Fibroblast of skin of abdomen (primary cell): ENCODE results near the gene DNAJC5.
A peak's percentile ranks its signal among the peaks of the same experiment; 100 is the strongest.

Experiments
- DNase-seq: peaks from one replicate; pipeline ENCODE4 v3.0.0-alpha.2; 2013

The DNAJC5 gene

DNA sequence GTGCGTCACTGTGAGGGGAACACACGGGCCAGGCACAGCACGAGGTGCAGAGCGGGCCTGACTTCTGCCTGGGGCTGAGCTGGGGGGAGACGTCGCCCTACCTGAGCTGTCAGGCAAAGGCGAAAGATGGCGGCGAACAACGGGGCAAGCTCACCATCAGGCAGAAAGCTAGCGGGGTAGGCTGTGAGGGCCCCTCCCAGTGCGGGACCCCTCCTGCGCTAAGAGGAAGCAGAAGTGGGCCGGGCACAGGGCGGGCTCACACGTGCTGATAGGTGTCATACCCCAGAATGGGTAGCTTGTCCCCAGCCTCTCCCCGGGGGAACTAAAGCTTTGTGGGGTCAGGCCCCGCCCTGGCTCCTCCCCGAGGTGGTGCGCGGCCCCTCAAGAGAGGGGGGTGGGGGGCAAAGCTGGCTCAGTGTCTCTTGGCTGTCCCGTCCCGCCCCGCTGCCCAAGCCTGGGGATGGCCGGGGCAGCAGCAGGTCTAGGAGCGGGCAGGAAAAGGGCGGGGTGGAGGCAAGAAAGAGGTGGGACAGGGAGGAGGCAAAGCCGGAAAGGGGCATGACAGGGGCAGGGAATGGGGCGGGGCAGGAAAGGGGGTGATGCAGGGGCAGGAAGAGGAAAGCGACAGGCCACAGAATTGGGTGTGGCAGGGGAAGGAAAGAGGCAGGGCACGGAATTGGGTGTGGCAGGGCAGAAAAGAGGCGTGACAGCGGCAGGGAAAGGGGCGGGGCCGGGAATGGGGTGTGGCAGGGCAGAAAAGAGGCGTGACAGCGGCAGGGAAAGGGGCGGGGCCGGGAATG, 46.6 kb downstream of the DNAJC5 start:
- DNase-seq: no peak

DNA sequence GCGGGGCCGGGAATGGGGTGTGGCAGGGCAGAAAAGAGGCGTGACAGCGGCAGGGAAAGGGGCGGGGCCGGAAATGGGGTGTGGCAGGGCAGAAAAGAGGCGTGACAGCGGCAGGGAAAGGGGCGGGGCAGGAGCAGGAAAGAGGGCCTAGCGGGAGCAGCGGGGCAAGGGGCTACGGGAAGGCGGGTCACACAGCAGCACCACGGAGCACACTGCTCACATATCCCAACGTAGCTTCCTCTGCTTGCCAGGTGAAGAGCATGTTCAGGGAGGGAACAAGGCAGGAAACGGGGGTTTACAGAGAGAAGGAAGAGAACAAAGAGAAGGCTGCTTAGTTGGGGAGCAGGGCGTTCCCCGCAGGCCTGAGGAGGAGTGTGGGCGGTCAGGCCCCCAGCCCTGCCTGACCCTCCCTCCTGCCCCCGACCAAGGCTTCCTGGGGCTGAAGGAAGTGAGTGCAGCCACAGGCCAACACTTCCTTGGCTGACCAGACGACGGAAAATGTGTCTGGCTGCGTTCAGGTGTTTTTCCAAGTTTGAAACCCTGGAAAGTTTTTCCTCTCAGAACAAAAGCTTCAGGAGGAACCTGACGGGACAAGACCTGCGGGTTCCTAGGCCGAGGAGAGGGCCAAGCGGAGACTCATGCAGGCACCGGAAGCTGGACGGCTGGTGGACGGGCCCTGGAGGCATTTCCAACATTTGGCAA, 47.5 kb downstream of the DNAJC5 start:
- no peak for DNase-seq

DNA sequence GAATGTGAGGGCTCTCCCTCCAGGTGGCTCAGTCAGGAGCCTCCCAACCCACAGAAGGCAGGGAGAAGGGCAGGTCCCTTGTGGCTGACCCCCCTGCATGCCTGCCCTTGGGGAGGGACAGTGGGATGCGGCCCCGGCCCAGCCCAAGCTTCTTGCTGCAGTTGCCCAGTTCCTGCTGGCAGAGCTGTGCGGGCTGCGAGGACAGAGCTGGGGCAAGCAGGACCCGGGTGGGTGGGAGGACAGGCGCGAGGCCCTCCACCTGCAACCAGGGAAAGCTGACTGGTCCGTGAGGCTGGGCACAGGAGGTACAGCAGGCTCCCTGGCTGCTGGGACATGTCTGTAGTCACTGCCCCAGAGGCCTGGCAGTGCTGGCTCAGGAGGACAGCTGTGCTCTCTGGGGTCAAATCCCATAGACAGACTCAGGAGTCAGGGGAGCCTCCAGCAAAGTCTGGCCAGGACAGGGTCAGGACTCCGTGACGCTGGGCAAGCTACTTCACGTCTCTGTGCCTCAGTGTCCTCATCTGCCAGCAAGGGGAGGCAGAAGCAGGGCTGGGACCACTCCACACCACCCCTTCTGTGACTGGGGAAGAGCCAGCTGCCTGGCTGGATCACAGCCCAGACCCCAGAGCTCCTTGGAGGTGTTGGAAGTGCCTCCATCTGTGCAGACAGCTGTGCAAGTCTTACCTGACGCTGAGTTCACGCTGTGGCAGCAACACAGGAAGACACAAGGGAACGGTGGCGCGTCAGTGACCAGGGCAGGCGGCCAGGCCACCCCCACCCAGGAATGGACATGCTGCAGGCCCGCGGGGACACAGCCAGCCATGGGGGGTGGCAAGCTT, 48.3 kb downstream of the DNAJC5 start:
- no peak for DNase-seq

DNA sequence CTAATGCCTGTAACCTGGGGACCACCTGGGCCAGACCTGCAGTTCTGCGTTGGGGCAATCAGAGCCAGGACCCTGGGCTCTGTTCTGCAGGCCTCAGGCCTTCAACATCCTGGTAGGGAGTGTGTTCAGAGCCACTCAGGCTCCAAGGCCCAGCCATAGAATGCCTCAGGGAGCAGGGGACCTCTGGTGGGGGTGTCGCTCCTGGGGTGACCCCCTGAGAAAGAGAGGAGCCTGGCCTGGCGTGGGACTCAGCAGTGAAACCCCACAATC, 48.8 kb downstream of the DNAJC5 start:
- no peak for DNase-seq

DNA sequence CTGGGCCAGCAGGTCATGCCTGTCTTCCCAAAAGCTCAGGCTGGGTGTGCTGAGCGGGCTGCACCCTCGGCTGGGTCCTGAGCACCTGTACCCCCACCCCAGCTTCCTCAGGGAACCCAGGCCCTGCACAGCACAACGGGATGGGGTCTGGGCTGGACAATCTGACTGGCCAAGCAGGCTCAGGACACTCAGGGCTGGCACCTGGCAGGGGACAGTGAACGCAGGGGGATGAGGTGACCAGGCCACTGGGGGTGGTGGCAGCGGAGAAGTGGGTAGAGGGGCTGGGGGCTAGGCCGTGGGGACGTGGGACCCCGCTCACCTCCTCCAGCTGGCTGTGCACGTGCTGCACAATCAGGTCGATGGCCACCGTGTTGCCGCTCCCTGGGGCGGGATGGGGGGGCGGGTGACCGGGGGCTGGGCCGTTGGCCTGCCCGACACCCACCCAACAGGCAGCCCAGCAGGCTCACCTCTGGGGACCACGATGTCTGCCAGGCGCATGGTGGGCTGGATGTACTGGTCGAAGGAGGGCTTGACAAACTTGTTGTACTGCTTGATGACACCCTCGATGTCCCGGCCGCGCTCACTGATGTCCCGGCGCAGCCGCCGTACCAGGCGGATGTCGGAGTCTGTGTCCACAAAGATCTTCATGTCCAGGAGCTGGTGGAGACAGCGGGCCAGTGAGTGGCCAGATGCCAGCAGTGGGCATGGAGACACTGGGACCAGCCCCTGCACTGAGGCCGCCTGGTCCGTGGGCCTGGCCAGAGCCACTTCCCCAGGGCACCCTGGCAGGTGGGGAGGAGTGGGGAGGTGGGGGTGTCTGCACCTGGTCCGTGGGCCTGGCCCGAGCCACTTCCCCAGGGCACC, 49.4 kb downstream of the DNAJC5 start:
- no peak for DNase-seq

DNA sequence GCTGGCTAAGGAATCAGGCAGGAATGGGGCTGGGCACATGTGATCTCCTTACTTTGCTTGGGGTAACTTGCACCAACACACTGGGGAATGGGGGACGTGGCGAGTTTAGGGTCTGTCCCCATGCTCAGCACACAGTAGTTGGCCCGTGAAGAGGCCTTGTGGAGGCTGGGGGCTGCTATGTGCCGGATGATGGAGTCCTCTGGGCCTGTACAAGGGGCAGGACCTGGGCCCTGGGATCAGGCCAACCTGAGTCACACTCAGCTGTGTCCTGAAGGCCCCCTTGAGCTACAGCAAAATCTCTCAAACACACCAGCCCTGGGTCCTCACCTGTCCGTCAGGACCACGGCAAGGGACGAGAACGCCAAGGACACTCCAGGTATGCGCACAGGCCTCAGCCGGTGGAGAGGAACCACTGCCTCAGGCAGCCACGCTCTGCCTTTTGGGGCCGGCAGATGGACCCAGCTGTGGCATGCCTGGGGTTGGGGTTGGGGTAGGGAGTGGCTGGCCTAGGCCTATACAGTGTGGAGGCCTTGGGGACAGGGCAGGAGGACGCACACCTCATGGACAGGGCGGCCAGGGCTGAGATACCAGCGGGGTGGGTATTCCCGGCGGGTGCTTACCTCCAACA, 50.2 kb downstream of the DNAJC5 start:
- no peak for DNase-seq

DNA sequence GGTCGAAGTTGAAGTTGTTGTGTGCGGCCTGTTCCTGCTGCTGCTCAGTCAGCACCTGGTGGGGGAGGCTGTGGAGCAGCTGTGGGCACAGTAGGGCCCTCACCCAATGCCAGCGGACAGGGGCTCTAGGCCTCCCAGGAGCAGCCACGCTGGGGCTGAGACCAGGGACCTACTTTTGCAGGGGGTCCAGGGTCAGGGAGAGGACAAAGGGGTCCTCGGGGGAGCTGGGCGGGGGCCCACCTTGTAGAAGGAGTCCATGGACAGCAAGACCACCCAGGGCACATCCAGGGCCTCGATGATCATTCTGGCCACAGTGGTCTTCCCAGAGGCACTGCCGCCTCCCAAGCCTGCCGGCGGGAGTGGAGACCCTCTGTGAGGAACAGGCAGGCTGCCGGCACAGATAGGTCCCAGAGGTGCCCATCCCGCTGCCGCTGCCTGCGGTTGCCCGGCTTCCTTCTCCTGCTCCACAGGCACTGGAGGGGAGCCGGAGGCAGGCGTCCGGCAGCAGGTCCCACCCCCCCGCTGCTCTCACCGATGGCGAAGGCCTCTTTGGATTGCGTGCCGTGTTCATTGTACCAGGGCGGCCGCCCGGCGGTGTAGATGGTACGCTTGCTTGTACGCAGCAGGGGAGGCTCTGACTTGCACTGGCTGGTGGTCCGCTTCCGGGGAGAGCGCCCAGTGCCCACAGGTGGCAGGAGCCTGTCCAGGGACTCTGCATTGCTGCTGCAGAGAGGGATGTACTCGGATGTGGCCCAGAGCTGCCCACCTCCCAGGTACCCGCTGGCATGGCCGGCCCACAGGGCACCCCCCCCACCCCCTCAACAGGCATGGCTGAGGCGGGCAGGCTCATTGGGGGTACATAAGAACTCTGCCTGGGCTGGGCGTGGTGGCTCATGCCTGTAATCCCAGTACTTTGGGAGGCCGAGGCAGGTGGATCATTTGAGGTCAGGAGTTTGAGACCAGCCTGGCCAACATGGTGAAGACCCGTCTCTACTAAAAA, 51.3 kb downstream of the DNAJC5 start:
- DNase-seq: no peak

DNA sequence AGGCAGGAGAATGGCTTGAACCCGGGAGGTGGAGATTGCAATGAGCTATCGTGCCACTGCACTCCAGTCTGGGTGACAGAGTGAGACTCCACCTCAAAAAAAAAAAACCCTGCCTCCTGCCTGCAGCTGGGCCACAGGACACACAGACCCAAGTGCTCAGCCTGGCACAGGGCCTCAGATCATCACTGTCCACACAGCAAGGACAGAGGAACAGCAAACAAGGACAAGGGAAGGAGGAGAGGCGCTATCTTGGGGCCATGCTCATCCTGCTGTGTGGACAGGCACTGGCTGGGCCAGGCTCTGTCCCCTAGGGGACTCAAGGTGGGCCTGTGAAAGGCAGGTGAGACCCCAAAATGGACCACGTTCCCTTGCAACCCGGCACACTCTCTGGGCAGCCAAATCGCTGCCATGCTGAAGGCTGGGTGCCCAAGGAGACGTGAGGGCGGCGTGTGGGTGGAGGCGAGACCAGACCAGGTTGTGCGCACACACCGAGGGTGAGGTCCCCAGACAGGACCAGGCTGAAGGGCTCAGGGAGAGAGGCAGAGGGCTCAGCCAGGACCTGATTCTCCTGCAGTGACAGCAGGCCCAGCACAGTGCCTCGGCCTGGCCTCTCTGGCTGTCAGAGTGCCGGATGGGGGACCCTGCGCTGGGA, 52.2 kb downstream of the DNAJC5 start:
- no peak for DNase-seq

DNA sequence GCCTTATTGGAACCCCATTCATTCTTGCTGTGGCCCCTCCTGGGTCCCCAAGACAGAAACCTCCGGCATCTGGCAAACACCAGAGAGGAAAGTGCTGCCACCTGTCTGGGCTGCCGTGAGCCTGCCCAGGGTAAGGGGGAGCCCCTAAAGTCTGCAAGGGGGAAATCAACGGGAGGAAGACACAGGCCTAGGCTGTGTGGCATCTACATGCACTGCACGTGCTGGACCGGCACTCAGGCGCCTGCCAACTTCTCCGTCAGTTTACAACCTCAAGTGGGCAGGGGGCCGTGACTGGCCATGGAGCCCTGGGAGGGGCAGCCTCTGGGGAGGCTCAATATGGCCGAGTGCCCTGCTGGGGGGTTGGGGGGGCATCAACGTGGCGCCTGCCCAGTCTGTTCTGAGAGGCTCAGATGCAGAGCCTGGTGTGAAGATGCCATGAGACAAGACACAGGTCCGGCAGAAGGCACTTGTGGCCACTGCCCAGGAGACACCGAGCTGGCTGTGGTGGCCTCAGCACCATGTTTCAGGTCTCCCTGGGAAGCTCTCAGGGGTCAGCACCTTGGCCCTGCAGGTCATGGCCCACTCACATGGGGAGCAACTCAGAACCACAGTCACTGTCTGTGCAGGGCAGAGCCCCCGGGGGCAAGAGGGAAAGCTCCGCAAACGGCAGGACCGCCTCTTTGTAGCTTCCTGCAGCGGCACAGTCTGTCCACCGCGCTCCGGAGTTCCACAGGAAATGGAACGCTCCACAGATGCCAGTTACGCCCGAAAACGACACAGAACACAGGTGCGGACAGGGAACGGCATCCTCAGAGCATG, 52.9 kb downstream of the DNAJC5 start:
- no peak for DNase-seq

DNA sequence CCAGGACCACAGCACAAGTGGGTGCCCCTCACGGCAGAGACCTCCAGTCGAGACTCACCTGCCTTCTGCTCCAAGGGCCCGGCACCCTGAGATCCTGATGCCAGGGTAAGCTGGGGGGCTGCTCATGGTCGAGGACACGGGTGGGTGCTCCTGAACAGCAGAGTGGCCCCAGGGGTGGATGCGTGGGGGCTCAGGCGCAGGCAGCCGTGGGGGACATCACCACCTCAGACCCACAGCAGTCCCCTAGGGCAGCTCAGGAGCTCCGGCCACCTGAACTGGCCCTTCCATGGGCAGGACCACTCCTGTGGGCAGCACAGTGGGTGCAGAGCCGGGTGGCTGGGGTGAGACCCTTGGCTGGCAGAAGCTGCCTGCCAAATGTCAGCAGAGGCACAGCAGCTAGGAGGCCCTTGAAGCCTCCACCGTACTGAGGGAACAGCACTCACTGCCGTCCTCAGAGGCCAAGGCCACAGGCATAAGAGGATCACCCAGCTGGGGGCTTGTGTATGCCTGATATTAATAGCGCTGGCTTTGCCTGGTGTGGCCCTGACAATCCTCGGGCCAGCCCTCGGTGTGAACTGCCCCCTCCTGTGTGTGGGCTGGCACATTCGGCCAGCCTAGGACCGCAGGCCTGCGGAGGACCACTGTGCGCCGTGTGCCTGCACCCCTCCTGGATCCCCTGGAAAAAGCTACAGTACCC, 55.9 kb downstream of the DNAJC5 start:
- DNase-seq: no peak

DNA sequence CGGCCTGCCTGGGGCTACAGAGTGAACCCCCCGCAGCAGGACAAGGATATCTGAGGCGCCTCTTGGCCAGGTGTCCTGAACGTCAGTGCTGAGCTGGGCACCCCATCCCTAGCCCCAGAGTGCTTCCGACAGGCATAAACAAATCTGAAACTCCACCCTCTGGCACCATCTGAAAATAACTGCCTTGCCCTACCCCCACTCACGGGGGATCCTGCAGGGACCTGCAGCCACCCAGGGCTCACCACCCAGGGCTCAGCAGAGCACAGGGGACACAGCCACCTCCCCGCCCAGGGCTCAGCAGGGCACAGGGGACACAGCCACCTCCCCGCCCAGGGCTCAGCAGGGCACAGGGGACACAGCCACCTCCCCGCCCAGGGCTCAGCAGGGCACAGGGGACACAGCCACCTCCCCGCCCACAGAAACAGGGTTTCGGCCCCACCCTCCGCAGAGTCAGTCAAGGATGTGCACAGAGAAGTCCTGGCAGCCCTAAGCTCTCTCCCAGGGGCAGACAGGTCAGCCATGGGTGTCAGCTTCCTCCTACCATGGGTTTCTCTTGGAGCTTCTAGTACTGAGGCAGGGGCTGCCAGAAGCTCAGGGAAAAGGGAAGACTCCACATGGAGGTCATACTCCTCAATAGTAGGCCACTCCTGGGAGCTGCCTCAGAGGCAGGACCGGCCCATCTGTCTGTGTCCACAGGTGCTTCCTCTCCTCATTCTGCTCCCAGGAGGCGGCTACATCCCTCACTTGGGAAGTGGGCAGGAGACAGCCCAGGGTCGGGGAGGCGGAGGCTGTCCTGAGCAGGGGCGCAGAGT, 56.7 kb downstream of the DNAJC5 start:
- no peak for DNase-seq

DNA sequence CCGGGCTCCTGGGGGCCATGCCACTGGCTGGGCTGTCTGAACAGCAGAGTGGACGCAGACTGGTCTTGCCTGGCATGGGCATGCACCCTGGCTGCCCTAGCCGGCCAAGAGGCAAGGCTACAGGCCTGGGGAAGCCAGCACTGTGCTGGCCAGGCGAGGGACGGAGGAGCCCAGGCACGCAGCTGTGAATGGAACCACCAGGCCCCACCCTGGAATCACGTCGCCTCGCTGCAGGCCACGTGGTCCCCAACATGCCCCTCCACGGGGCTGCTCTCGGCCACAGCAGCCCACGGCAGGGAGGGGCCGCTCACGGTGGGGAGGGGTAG, 57.2 kb downstream of the DNAJC5 start:
- DNase-seq: no peak

DNA sequence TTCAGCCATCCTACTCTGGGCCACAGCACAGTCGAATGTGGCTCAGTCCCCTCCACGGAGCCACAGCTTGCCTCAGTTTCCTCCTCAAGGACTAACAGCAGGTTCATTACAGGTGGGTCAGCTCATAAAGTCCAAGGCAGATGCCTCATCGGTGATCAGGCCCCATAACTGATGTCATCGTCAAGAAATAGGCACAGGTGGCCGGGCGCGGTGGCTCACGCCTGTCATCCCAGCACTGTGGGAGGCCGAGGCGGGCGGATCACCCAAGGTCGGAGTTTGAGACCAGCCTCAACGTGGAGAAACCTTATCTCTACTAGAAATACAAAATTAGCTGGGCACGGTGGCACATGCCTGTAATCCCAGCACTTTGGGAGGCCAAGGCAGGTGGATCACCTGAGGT, 57.8 kb downstream of the DNAJC5 start:
- no peak for DNase-seq

DNA sequence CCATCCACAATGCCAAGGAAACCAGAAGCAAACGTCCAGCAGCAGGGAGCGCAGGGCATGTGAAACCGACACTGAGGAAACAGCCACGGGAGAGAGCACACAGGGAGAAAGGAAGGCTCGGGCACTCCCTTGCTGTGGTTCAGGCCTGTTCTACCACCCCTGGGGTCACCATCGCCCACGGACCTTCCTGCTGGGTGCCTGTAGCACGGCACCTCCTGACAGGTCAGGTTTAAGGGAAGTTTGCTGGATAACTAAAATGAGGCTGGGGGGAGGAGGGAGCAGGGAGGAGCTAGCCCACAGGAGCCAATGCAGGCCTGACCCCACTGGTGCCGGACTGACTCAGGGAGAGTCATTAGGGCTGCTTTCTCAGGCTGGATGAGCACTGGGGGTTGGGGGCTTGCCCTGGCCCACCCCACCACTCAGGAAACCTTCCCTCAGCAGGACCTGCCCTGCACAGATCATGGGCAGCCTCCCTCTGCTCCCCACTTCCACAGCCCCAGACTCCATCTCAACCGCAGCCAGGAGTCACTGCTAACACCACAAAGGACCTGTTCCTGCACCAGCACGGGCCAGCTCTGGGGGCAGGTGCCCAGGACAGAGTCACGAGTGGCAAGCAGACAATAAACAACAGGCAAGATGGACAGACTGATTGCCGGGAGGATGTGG, 59.0 kb downstream of the DNAJC5 start:
- DNase-seq: no peak

DNA sequence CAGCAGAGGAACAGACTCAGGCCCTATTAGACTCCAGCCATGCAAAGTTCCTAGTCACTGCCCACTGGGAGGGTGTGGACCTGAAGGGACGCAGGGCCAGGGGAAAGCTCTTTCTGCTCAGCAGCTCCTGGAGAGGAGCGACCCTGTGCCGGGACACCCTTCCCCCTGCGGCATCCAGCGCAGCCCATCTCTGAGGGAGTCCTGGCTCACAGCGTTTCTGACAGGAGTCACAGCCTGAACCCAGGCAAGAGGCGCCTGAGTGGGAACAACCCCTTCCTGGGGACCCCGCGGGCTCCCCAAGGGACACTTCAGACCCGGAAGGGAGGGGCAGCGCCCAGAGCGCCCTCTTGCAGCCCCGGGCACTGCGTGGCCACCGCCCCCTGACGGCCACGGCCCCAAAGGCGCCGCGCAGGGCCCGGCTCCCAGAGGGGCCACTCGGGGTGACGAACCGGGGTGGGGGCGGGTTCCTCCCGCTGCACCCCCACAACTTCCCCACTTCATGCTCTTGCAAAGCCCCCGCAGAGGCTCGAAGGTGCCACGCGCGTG, 60.4 kb downstream of the DNAJC5 start:
- DNase-seq: no peak

DNA sequence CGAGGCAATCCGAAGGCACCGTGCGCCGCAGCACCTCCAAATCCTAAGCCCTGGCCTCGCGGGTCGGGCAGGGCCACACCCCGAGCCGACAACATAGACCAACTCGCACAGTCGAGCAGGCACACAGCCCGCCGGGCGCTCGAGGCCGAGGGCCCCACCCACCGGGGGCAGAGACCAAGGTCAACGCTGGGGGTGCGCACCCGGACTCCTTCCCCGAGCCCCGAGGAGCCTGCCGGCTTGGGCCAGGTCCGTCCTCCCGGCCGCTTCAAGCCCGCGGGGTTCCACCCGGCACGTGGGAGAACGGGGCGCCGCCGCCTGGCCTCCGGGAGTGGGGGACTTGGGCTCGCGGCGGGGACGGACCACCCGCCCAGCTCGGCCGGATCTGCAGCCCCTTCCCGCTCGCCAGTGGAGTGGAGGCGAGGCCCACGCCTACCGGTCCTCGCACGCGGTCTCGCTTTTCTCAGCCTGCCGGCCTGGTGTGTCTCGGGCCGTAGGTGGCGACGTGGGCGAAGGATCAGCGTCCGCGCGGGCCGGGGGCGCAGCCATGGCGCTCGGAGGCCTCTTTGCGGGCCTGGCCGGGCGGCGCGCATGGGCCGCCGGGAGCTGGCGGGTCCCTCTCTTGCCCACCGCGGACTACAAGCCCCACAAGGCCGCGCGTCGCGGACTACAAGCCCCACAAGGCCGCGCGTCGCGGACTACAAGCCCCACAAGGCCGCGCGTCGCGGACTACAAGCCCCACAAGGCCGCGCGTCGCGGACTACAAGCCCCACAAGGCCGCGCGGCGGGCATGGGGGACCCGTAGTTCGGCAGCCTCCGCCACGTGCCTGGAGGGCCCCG, 61.1 kb downstream of the DNAJC5 start, which contains the start of gene UCKL1:
Gene UCKL1, minus strand, starts transcription at position 590 of the 837 bp plus-strand sequence. Its CDS starts 44 bp downstream, at position 546.
- DNase-seq: peak; percentile 89
